Uterus (tissue), 4 donors: ENCODE measurements around the gene DPH7. TPM values are rescaled to one million over a fixed set of nuclear protein-coding genes. Genes with fewer than 3 reads are reported as not detected.
"Not testable (repeated sequence)": the region's sequence is repeated elsewhere in the genome, so short reads cannot be mapped to it uniquely, and the experiment has no call there.

Experiments
- DNase-seq, 2 donors: peaks; one replicate each; pipeline ENCODE4 v3.0.0-alpha.2; 2019 to 2020
- H3K27ac ChIP-seq, 2 donors: fragments of 200-600 bp; sonication (generic); 1 replicate in 1 of 2; 2 replicates in 1 of 2; pipeline ENCODE4 v1.5.1; 2016 to 2018
- H3K27me3 ChIP-seq, 2 donors: fragments of 200-600 bp; sonication (generic); one replicate each; pipeline ENCODE4 v1.5.1; 2018 to 2019; ENCODE audit warnings: control low read depth in 1 of 2
- H3K36me3 ChIP-seq, 2 donors: fragments of 200-600 bp; sonication (generic); one replicate each; pipeline ENCODE4 v1.5.1; 2019; ENCODE audit warnings: control low read depth in 1 of 2
- H3K4me1 ChIP-seq, 2 donors: fragments of 200-600 bp; sonication (generic); one replicate each; pipeline ENCODE4 v1.5.1; 2018 to 2019; ENCODE audit warnings: control low read depth in 1 of 2
- H3K4me3 ChIP-seq, 2 donors: fragments of 200-600 bp; sonication (generic); 1 replicate in 1 of 2; 2 replicates in 1 of 2; pipeline ENCODE4 v1.5.1; 2018 to 2019; ENCODE audit warnings: mild to moderate bottlenecking in 1 of 2
- H3K9me3 ChIP-seq, 2 donors: fragments of 200-600 bp; sonication (generic); one replicate each; pipeline ENCODE4 v1.5.1; 2019; ENCODE audit warnings: control low read depth in 1 of 2
- POLR2A ChIP-seq, 2 donors: fragments of 450-650 bp; IDR thresholded peaks; one replicate each; pipeline ENCODE4 v1.6.1; 2016; ENCODE audit warnings: antibody characterized with exemption in 2 of 2, mild to moderate bottlenecking in 1 of 2, moderate library complexity in 1 of 2
- intact Hi-C: fragments of 100-400 bp; cut with DNase I; formaldehyde crosslinking; loops from one replicate; pipeline ENCODE4 v1.15.1; 2023; ENCODE audit warnings: low total_unique reads
- total RNA-seq, 4 donors: library from RNA; depleted of rRNA in 3 of 4; stranded (reverse); fragments of >200 nt in 3 of 4; gene quantifications; one replicate each; pipeline versions ENCODE4 v1.1.0 to v1.2.4, GENCODE V29; 2014 to 2023
- TF ChIP-seq, protein P1 (sequence below), 4 experiments: fragments of 200-600 bp in 2 of 4; fragments of 450-650 bp in 2 of 4; sonication (generic) in 2 of 4; IDR thresholded peaks; one replicate each; pipeline ENCODE4 v1.5.1; 2016 to 2019; ENCODE audit warnings: antibody characterized with exemption in 4 of 4, mild to moderate bottlenecking in 2 of 4, moderate library complexity in 1 of 4
- donor health status: DM: yes; HTN: yes; CAD: no.

Gene DPH7
- total RNA-seq, 4 donors from 2014 or later: 31.3 to 42.4 (median 38.4) TPM

- no peaks in the 10 kb centered on the region for H3K9me3 ChIP-seq
- TF ChIP-seq, protein P1, sequence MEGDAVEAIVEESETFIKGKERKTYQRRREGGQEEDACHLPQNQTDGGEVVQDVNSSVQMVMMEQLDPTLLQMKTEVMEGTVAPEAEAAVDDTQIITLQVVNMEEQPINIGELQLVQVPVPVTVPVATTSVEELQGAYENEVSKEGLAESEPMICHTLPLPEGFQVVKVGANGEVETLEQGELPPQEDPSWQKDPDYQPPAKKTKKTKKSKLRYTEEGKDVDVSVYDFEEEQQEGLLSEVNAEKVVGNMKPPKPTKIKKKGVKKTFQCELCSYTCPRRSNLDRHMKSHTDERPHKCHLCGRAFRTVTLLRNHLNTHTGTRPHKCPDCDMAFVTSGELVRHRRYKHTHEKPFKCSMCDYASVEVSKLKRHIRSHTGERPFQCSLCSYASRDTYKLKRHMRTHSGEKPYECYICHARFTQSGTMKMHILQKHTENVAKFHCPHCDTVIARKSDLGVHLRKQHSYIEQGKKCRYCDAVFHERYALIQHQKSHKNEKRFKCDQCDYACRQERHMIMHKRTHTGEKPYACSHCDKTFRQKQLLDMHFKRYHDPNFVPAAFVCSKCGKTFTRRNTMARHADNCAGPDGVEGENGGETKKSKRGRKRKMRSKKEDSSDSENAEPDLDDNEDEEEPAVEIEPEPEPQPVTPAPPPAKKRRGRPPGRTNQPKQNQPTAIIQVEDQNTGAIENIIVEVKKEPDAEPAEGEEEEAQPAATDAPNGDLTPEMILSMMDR (IDR thresholded peaks at IDR 0.05): no peak
- TF ChIP-seq POLR2A (IDR thresholded peaks at IDR 0.05): no peak
- H3K27ac ChIP-seq: no peak overlapping the region
- DNase-seq: no peak
- H3K27me3 ChIP-seq: no peaks in the 10 kb centered on the region
- H3K4me3 ChIP-seq: no peak overlapping the region
- H3K36me3 ChIP-seq: no peaks in the 10 kb centered on the region
- intact Hi-C loops: no loop called here
- H3K4me1 ChIP-seq: no peaks in the 10 kb centered on the region
These were observed 66.8 kb downstream of the DPH7 start for GRCh38 chr9:137511758-137512463.

DNA sequence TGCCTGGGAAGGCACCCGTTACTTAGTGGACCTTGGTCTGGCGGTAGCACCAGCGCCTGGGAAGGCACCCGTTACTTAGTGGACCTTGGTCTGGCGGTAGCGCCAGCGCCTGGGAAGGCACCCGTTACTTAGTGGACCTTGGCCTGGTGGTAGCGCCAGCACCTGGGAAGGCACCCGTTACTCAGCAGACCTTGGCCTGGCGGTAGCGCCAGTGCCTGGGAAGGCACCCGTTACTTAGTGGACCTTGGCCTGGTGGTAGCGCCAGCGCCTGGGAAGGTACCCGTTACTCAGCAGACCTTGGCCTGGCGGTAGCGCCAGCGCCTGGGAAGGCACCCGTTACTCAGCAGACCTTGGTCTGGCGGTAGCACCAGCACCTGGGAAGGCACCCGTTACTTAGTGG lies 67.6 kb downstream of the DPH7 start:
- H3K27ac ChIP-seq, H3K4me1 ChIP-seq, H3K36me3 ChIP-seq, intact Hi-C loops, H3K4me3 ChIP-seq, H3K27me3 ChIP-seq, H3K9me3 ChIP-seq, DNase-seq: not testable (repeated sequence)

- DNase-seq: no peak
- H3K36me3 ChIP-seq: no peaks in the 10 kb centered on the region
These were observed 69.5 kb downstream of the DPH7 start for GRCh38 chr9:137509198-137509597.

GRCh38 chr9:137506702-137507171 lies 72.0 kb downstream of the DPH7 start:
- Histone ChIP-seq H3K27ac (no peak overlapping the region), H3K27me3 (no peaks in the 10 kb centered on the region), H3K36me3 (no peaks in the 10 kb centered on the region), H3K9me3 (no peaks in the 10 kb centered on the region), H3K4me3 (no peak overlapping the region), H3K4me1 (no peaks in the 10 kb centered on the region)
- DNase-seq: no peak
- TF ChIP-seq, protein P1 (IDR thresholded peaks at IDR 0.05): no peak
- TF ChIP-seq POLR2A (IDR thresholded peaks at IDR 0.05): no peak
- intact Hi-C loops: no loop called here

More at GRCh38 chr9:137509198-137509597, 69.5 kb downstream of the DPH7 start:
- H3K27ac ChIP-seq: no peak overlapping the region
- TF ChIP-seq, protein P1 (IDR thresholded peaks at IDR 0.05): no peak
- TF ChIP-seq POLR2A (IDR thresholded peaks at IDR 0.05): no peak
- H3K9me3 ChIP-seq: no peaks in the 10 kb centered on the region
- H3K27me3 ChIP-seq: no peaks in the 10 kb centered on the region
- intact Hi-C loops: no loop called here
- no peaks in the 10 kb centered on the region for H3K4me1 ChIP-seq
- H3K4me3 ChIP-seq: no peak overlapping the region

DNA sequence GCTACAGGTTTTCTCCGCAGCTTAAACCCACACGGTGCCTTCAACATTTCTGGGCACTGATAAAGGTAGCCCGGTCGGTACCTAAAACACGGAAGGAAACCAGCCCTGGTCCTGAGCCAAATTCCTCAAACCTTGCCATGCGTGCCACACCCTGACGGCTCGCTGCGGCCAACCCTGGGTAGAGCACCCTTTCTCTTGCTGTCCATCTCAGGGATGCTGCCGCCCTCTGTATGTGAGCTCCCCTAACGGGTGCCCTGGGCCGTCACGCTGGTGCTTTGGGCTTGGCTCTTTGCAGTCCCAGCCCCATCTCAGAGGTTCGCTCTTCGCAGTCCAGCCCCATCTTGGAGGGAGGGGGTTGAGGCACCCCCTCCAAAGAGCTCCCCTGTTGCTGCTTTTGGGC lies 72.5 kb downstream of the DPH7 start:
- TF ChIP-seq POLR2A (IDR thresholded peaks at IDR 0.05): no peak
- TF ChIP-seq, protein P1 (IDR thresholded peaks at IDR 0.05): no peak
- Histone ChIP-seq H3K4me1 (no peaks in the 10 kb centered on the region), H3K4me3 (no peak overlapping the region), H3K36me3 (no peaks in the 10 kb centered on the region), H3K27me3 (no peaks in the 10 kb centered on the region), H3K27ac (no peak overlapping the region), H3K9me3 (no peaks in the 10 kb centered on the region)
- DNase-seq: no peak
- intact Hi-C loops: no loop called here
